Stimulated activated CD4-positive, alpha-beta T cell treated with anti-CD3 and anti-CD28 coated beads, TNF-alpha, amount 100 ng/mL, for 4 hours (primary cell): Measurements from ENCODE around the gene FBXW4.
A peak's percentile ranks its signal among the peaks of the same experiment; 100 is the strongest.

Source experiments
- DNase-seq, 3 experiments: peaks; one replicate each; pipeline ENCODE4 v3.0.0-alpha.2; 2020; ENCODE audit warnings: low read depth in 3 of 3

Gene FBXW4

GRCh38 chr10:101695404-101695890 lies 477 bp upstream of the FBXW4 start:
- DNase-seq, result no peak

GRCh38 chr10:101693978-101694673 lies 844 bp downstream of the FBXW4 start:
- DNase-seq, result peak; percentile 52 to 59 (median 52)

DNA sequence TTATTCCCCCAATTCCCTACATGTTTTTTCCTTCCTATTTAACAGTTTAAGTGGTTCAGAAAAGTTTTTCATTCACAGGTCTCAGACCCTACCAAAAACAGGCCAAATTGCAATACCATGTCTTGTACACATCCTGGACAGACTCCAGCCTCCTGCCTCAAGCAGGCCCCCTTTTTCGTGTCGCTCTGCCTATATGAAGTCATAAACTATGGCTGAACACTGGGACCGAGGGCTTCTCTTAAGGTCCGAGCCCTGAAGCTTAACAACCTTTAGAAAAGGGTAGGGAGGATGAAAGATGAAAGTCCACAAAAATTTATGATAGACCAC lies 1.4 kb downstream of the FBXW4 start:
- DNase-seq, result no peak

DNA sequence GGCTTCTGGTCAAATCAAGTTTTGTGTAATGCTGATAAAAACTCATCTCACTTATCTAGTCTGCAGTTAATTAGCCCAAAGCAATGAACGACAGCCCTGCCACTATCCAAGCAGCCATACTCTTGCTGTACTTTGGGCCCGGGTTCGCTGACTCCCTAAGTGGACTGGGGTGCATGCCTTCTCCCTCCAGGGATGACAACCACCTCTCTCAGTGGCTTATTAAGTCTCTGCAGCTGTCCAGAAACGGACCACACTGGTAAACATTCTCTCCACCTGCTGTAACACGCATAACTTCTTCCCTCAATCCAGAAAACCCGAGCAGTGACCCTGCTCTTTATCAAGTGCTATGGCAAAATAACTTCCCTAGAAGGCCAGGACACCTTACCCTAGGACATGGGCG lies 3.9 kb downstream of the FBXW4 start:
- no peak for DNase-seq

DNA sequence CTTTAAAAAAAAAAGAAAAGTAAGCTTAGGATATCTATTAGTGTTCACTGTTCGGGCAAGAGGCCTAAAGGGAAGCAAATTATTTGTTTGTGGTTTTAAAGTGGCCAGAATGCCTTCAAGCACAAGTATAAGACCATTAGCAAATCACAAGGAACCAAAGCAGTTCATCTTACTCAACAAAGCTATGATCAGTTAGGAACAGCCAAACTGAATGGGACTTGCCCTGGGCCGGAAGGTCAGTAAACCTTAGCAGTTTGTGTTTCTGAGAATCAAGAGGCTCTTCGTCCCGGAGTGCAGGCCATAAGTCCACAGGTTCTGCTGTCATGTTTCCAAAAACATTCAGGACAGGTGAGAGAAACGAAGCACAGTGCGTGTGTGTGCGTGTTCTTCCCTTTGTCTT lies 4.5 kb downstream of the FBXW4 start:
- no peak for DNase-seq

DNA sequence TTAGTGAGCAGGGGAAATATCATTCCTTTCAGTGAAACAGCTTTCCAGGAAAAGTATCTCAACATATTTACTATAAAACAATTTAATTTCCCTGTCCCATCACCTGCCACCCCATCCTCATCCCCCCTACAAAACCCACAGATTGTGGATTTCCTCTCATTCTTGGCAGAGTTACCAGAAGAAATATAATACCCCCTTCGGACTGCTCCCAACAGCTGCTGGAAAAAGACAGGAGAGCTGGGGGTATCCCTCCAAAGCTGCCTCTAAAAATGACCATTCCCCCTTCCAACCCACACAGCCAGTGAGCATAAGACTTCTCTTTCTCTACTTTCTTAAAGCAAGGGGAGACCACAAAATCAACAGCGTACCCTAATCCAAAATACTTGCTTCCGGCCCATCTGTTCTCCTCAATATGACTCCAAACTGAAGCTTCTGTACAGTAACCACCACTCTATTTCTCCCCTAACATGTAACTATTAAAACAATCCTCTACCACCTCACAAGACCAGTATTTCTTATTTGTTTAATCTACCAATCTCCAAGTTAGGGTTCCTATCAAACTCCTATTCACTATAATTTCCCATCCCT lies 7.8 kb downstream of the FBXW4 start:
- no peak for DNase-seq

DNA sequence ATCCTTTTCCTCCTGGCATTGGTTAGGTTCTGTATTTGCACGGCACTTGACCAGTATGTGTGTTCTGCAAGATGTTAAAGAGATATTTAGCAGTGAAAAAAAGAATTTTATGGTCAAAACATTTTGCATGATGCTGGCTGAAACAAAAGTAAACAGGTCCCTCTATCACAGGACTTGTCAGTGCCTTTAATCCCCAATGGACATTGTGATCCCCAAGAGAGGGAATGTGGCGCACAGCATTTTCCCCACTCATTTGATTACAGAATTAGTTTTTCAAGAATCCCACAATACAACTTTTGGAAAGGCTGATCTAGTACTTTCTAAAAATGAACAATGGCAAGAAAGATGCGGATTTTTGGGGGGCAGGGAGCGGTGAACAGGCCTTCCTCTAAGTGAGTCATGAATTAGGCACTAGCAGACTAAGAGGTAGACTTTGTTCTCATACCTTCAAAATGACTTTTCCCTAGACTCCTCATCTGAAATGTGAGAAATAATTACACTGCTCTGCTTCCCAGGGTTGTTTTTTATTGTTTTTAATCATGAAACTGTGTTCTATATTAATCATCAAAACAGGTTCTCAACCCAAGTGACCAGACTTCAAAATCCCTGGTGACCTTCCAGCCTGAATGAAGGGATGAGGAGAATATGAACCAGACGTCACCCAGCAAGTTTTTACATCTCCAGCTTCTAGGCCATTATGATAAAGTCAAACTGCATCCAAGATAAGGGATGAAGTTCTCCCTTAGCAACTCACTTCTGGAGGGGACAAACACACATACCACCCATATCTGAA lies 8.6 kb downstream of the FBXW4 start:
- DNase-seq, result no peak

DNA sequence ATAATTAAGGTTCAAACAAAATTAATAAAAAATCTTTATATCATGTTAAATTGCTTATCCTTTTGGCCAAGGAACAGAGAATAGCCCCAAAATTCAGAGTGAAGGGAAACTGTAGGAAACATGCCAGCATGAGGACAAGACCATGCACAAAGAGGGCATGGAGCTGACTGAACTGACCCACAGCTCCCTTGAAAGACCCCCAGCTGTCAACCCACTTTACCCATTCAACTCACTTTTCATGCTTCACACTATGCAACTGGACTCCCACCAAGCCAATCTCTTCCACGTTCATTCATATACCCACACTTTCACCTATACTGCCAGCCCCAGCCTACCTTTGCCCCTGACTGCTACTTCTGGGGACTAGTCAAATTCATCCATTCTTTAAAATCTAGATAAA lies 10.2 kb downstream of the FBXW4 start:
- DNase-seq, result no peak

GRCh38 chr10:101683276-101683675 lies 11.7 kb downstream of the FBXW4 start:
- DNase-seq, result no peak

DNA sequence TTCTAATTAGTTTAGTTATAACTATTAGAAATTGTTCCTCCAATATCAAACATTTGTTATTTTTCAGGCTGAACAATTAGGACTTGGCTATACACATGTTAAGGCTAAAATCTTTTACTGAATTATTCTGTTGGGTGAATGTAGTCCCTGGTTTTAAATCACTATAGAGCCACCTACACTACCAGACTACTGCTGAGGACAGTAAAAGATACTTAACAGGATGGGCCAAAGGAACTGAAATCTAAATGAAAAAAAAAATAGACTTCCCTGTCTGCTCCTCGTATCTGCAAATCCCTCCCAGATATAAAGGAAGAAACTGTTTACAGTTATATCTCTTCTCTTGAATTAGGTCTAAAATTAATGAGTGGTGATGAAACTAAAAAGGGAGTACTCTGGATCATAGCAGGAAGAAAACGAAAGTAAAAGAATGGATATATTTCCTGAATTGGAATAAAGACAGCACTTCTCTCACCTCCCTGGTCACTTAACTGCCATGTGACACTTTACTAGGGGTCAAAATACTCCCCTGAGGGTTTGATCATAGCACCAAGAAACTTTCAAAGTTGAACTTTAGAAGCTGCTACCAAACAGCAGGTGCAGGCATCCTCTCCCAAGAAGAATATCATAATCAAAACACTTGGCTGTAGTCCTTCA lies 12.7 kb downstream of the FBXW4 start:
- no peak for DNase-seq

- DNase-seq, result no peak
These were observed 18.4 kb downstream of the FBXW4 start for GRCh38 chr10:101676565-101676964.

- no peak for DNase-seq
These were observed 19.9 kb downstream of the FBXW4 start for GRCh38 chr10:101675115-101675514.

DNA sequence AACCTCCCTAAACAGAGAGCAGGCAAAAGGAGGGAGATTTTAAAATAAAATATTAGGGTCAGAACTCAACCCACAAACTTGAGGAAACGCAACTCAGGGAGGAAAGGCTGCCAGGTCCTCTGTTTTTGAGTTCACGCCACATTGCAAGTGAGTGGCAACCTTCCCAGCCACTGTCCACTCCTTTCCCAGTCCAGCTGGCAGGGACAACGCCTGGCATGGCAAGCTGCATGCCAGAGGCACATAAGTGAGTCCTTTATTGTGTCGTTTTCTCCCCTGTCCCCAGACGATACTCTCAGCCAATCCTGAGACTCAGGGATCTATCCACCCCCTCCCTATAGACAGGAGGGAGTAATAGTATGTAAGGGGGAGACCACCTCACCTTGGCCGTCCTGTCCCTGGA lies 22.4 kb downstream of the FBXW4 start:
- no peak for DNase-seq

GRCh38 chr10:101671453-101671852 lies 23.5 kb downstream of the FBXW4 start:
- DNase-seq, result no peak

DNA sequence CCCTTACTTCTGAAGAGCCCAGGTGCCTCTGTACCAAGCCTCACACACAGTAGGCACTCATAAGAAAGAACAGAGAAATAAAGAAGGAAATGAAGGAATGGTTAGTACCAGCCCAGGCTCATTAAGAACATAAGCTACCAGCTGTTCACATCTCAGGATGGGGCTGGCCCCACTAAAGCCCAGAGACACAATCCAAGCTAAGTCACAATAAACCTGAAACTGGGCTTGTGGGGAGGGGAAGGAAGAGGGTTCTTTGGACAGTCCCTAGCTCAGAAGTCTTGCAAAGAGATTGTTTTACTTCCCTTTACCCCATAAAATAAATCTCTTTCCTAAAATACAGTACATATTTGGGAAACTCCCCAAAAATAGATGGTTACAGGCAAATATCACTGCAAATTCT lies 24.3 kb downstream of the FBXW4 start:
- DNase-seq, result no peak

DNA sequence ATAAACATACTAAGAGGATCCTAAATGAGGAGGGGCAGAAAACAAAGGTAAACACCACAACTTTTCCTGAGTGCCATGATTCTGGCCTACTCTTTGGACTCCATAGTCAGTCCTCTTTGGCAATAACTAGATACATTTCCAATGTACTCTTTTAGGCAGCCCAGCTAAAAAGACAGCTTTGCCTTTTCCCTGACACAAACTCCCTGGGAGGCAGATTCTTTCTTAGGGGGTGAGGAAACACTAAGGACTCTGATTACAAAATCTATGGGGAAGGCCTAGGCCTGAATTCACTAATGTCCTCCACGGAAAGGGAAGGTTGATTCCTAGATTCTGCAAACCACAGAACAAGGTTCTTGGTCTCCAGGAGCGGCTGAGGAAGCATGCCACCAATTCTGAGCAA lies 25.8 kb downstream of the FBXW4 start:
- DNase-seq, result no peak

DNA sequence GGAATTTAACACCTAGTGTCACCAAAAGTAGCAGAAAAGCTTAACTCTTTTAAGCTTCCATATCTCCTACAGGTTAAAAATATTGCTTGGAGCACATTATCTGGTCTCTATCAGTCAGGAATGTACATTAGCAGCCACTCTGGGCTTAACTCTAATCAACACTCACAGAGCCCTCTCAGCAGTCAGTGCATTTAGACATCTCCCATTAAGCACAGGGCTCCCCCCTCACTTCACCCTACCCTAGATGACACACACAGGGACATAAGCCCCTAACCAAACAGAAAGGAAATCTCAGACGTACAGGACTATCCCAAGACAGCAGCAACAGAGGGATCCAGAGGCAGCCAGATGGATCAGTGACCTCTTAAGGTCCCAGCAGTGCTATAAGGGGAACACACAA lies 26.4 kb downstream of the FBXW4 start:
- no peak for DNase-seq

DNA sequence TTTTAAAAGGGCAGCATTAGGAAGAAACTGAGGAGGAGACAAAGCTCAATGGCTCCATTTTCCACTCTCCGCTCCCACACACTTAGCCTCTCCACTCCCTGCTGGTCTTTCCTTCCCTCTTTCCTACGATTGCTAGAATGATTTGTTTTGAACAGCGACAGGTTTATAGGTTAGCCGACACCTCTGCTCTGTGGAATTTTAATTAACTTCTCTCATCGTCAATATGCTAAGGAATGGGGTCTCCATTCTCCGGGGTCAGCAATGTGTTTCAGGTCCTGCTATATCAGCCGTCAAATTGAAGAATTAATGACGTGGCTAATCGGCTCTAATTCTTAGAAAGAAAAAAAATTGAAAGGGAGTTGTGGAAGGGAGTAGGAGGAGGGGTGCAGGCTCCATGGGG lies 28.9 kb downstream of the FBXW4 start:
- DNase-seq, result no peak

GRCh38 chr10:101663097-101663496 lies 31.9 kb downstream of the FBXW4 start:
- no peak for DNase-seq

GRCh38 chr10:101660256-101660655 lies 34.7 kb downstream of the FBXW4 start:
- no peak for DNase-seq

- DNase-seq, result no peak
These were observed 36.0 kb downstream of the FBXW4 start for GRCh38 chr10:101658975-101659374.

DNA sequence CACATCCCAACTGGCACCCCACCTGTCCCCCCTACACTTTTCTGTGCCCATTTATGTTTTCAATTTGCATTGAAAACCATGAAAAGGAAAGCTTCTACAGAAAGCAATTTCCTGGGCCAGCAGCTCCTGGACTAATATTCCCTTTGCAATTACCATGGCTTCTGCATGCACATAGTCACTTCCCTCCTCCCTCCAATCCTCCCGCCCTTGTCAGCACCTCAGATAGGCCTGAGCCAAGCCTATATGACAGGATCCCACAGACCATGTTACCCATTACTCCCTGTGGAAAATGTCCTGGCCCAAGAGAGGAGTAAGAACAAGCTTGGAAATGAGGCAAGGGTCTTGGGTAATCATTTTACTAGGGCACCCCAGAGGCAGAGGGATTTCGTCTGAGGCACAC lies 38.1 kb downstream of the FBXW4 start:
- DNase-seq, result no peak

- no peak for DNase-seq
These were observed 39.4 kb downstream of the FBXW4 start for GRCh38 chr10:101655570-101655969.
